Liver (tissue), 9 donors: ENCODE measurements around the gene B4GALT1. TPM values are rescaled to one million over a fixed set of nuclear protein-coding genes. Genes with fewer than 3 reads are reported as not detected.
A peak's percentile ranks its signal among the peaks of the same experiment; 100 is the strongest.

Experiments
- DNase-seq: peaks from one replicate; pipeline ENCODE4 v3.0.0-alpha.2; 2017; ENCODE audit warnings: low spot score
- H3K27ac ChIP-seq, 2 donors: one replicate each; pipeline ENCODE4 v1.7.0; 2013; ENCODE audit warnings: inconsistent platforms in 2 of 2, low read length in 2 of 2, control low read depth in 1 of 2, low read depth in 1 of 2, mild to moderate bottlenecking in 1 of 2
- H3K27me3 ChIP-seq, 4 donors: one replicate each; pipeline versions ENCODE4 v1.6.1 to v1.7.0; 2013; ENCODE audit warnings: low read length in 3 of 4, inconsistent platforms in 1 of 4, mild to moderate bottlenecking in 1 of 4, moderate library complexity in 1 of 4; ENCODE audit not compliant: control insufficient read depth in 4 of 4, insufficient read depth in 4 of 4
- H3K36me3 ChIP-seq, 4 donors: one replicate each; pipeline versions ENCODE4 v1.6.1 to v1.7.0; 2013; ENCODE audit warnings: low read length in 3 of 4, mild to moderate bottlenecking in 3 of 4, low read depth in 1 of 4, moderate library complexity in 1 of 4; ENCODE audit not compliant: control insufficient read depth in 4 of 4, insufficient read depth in 3 of 4
- H3K4me1 ChIP-seq, 4 donors: one replicate each; pipeline versions ENCODE4 v1.6.1 to v1.7.0; 2013; ENCODE audit warnings: low read length in 3 of 4, mild to moderate bottlenecking in 3 of 4, moderate library complexity in 1 of 4; ENCODE audit not compliant: control insufficient read depth in 4 of 4, insufficient read depth in 4 of 4
- H3K4me3 ChIP-seq, 3 donors: one replicate each; pipeline versions ENCODE4 v1.6.1 to v1.7.0; 2013; ENCODE audit warnings: low read length in 3 of 3, control low read depth in 1 of 3, low read depth in 1 of 3, mild to moderate bottlenecking in 1 of 3
- H3K9ac ChIP-seq, 2 donors: one replicate each; pipeline ENCODE4 v1.7.0; 2013; ENCODE audit warnings: low read length in 2 of 2, mild to moderate bottlenecking in 2 of 2, moderate library complexity in 2 of 2, control low read depth in 1 of 2, low read depth in 1 of 2
- H3K9me3 ChIP-seq, 4 donors: one replicate each; pipeline versions ENCODE4 v1.6.1 to v1.7.0; 2013; ENCODE audit warnings: low read length in 3 of 4; ENCODE audit not compliant: control insufficient read depth in 4 of 4
- ATF3 ChIP-seq: IDR thresholded peaks from 2 replicates; pipeline ENCODE4 v1.6.1; 2016; ENCODE audit warnings: antibody characterized with exemption
- EGR1 ChIP-seq, 2 donors: IDR thresholded peaks; 2 replicates each; pipeline ENCODE4 v1.6.1; 2016 to 2018; ENCODE audit warnings: antibody characterized with exemption in 2 of 2, low read depth in 2 of 2
- FOXA1 ChIP-seq: IDR thresholded peaks from 2 replicates; pipeline ENCODE4 v1.6.1; 2016; ENCODE audit warnings: antibody characterized with exemption
- FOXA2 ChIP-seq: IDR thresholded peaks from 2 replicates; pipeline ENCODE4 v1.6.1; 2016; ENCODE audit warnings: antibody characterized with exemption
- GABPA ChIP-seq, 2 donors: IDR thresholded peaks in 1 of 2; conservative IDR thresholded peaks in 1 of 2; 2 replicates each; pipeline ENCODE4 v1.6.1; 2016; ENCODE audit warnings: antibody characterized with exemption in 2 of 2, mild to moderate bottlenecking in 1 of 2, moderate library complexity in 1 of 2
- HNF4A ChIP-seq, 2 donors: conservative IDR thresholded peaks; 2 replicates each; pipeline ENCODE4 v1.6.1; 2016; ENCODE audit warnings: antibody characterized with exemption in 2 of 2, mild to moderate bottlenecking in 2 of 2
- HNF4G ChIP-seq: IDR thresholded peaks from 2 replicates; pipeline ENCODE4 v1.6.1; 2016; ENCODE audit warnings: antibody characterized with exemption
- JUND ChIP-seq, 2 donors: IDR thresholded peaks; 2 replicates each; pipeline ENCODE4 v1.6.1; 2016; ENCODE audit warnings: antibody characterized with exemption in 2 of 2
- MAX ChIP-seq: IDR thresholded peaks from 2 replicates; pipeline ENCODE4 v1.6.1; 2016; ENCODE audit warnings: antibody characterized with exemption
- NR2F2 ChIP-seq: IDR thresholded peaks from 2 replicates; pipeline ENCODE4 v1.6.1; 2016; ENCODE audit warnings: antibody characterized with exemption
- RAD21 ChIP-seq, 2 donors: IDR thresholded peaks; 2 replicates each; pipeline ENCODE4 v1.6.1; 2016; ENCODE audit warnings: antibody characterized with exemption in 2 of 2, mild to moderate bottlenecking in 2 of 2
- RXRA ChIP-seq, 2 donors: IDR thresholded peaks; 2 replicates each; pipeline ENCODE4 v1.6.1; 2017 to 2018; ENCODE audit warnings: antibody characterized with exemption in 2 of 2, mild to moderate bottlenecking in 1 of 2
- SP1 ChIP-seq: IDR thresholded peaks from 2 replicates; pipeline ENCODE4 v1.6.1; 2018; ENCODE audit warnings: antibody characterized with exemption, mild to moderate bottlenecking
- TAF1 ChIP-seq: conservative IDR thresholded peaks from 2 replicates; pipeline ENCODE4 v1.6.1; 2016; ENCODE audit warnings: antibody characterized with exemption, mild to moderate bottlenecking
- YY1 ChIP-seq: IDR thresholded peaks from 2 replicates; pipeline ENCODE4 v1.6.1; 2016; ENCODE audit warnings: antibody characterized with exemption, mild to moderate bottlenecking
- ZBTB33 ChIP-seq: IDR thresholded peaks from 2 replicates; pipeline ENCODE4 v1.6.1; 2016; ENCODE audit warnings: antibody characterized with exemption
- WGBS: extraction: QIAGEN DNeasy Blood & Tissue Kit; methylation state at CpG from one replicate; pipeline ENCODE4 v1.1.7; 2013; 5-methylcytosine and 5-hydroxymethylcytosine counted together
- polyA plus RNA-seq, 2 donors: library from polyadenylated mRNA; stranded (reverse) in 1 of 2; unstranded in 1 of 2; fragments of 200-250 nt in 1 of 2; fragments of >200 nt in 1 of 2; fragmentation: Nextera tagmentation in 1 of 2; extraction: Ambion mirVana in 1 of 2; gene quantifications; one replicate each; pipeline versions ENCODE4 v1.2.1 to v1.2.3, GENCODE V29; 2013 to 2015
- total RNA-seq, 2 donors: library from RNA; depleted of rRNA; stranded (reverse); fragments of >200 nt; gene quantifications; one replicate each; pipeline ENCODE4 v1.2.3, GENCODE V29; 2014
- TF ChIP-seq, protein P1 (sequence below): fragments of 150-350 bp; IDR thresholded peaks from 2 replicates; pipeline ENCODE4 v1.5.1; 2017; ENCODE audit warnings: improper control_type of control experiment, low read depth, low read length; ENCODE audit not compliant: missing input control
- TF ChIP-seq, protein P2 (sequence below): IDR thresholded peaks from 2 replicates; pipeline ENCODE4 v1.6.1; 2016; ENCODE audit warnings: antibody characterized with exemption, mild to moderate bottlenecking
- donor health status: healthy.
- donor health status: healthy.
- donor health status: healthy.
- donor health status: healthy.
- donor health status: healthy.

Gene B4GALT1
- total and polyA plus RNA-seq, 4 donors: 25.9 to 59.8 (median 42.7) TPM

GRCh38 chr9:33178972-33179697 is 12.0 kb upstream of the B4GALT1 start:
- no peaks in the 10 kb centered on the region for H3K9me3 ChIP-seq
- H3K36me3 ChIP-seq: no peaks in the 10 kb centered on the region
- no peak overlapping the region for H3K4me3 ChIP-seq
- H3K27ac ChIP-seq: no peak overlapping the region
- no peaks in the 10 kb centered on the region for H3K4me1 ChIP-seq
- no peak overlapping the region for H3K9ac ChIP-seq
- H3K27me3 ChIP-seq: no peaks in the 10 kb centered on the region
- no peak for DNase-seq
- 70% methylated on average over 3 of the region's 3 CpGs for WGBS
- TF ChIP-seq SP1 (no peak), GABPA (IDR thresholded peaks at IDR 0.05 in 1 of 2, conservative IDR thresholded peaks at IDR 0.05 in 1 of 2) (no peak), HNF4G (no peak), ATF3 (no peak), ZBTB33 (no peak), RAD21 (IDR thresholded peaks at IDR 0.05) (peak; percentile 66 to 71), RXRA (IDR thresholded peaks at IDR 0.05) (peak; percentile 13 to 31), TAF1 (no peak), FOXA2 (no peak), JUND (IDR thresholded peaks at IDR 0.05) (no peak), EGR1 (IDR thresholded peaks at IDR 0.05; ENCODE audit: low read depth in 2 of 2) (no peak), HNF4A (conservative IDR thresholded peaks at IDR 0.05) (peak in 1 of 2 donors; percentile 6), MAX (no peak), FOXA1 (no peak), NR2F2 (no peak), YY1 (no peak)
- TF ChIP-seq, protein P1, sequence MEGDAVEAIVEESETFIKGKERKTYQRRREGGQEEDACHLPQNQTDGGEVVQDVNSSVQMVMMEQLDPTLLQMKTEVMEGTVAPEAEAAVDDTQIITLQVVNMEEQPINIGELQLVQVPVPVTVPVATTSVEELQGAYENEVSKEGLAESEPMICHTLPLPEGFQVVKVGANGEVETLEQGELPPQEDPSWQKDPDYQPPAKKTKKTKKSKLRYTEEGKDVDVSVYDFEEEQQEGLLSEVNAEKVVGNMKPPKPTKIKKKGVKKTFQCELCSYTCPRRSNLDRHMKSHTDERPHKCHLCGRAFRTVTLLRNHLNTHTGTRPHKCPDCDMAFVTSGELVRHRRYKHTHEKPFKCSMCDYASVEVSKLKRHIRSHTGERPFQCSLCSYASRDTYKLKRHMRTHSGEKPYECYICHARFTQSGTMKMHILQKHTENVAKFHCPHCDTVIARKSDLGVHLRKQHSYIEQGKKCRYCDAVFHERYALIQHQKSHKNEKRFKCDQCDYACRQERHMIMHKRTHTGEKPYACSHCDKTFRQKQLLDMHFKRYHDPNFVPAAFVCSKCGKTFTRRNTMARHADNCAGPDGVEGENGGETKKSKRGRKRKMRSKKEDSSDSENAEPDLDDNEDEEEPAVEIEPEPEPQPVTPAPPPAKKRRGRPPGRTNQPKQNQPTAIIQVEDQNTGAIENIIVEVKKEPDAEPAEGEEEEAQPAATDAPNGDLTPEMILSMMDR: peak; percentile 18
- TF ChIP-seq, protein P2, sequence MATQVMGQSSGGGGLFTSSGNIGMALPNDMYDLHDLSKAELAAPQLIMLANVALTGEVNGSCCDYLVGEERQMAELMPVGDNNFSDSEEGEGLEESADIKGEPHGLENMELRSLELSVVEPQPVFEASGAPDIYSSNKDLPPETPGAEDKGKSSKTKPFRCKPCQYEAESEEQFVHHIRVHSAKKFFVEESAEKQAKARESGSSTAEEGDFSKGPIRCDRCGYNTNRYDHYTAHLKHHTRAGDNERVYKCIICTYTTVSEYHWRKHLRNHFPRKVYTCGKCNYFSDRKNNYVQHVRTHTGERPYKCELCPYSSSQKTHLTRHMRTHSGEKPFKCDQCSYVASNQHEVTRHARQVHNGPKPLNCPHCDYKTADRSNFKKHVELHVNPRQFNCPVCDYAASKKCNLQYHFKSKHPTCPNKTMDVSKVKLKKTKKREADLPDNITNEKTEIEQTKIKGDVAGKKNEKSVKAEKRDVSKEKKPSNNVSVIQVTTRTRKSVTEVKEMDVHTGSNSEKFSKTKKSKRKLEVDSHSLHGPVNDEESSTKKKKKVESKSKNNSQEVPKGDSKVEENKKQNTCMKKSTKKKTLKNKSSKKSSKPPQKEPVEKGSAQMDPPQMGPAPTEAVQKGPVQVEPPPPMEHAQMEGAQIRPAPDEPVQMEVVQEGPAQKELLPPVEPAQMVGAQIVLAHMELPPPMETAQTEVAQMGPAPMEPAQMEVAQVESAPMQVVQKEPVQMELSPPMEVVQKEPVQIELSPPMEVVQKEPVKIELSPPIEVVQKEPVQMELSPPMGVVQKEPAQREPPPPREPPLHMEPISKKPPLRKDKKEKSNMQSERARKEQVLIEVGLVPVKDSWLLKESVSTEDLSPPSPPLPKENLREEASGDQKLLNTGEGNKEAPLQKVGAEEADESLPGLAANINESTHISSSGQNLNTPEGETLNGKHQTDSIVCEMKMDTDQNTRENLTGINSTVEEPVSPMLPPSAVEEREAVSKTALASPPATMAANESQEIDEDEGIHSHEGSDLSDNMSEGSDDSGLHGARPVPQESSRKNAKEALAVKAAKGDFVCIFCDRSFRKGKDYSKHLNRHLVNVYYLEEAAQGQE: no peak
